GM18526 (cell line): Measurements from ENCODE around the gene NUP188.

Source experiments
- POLR2A ChIP-seq: IDR thresholded peaks from 3 replicates; pipeline ENCODE4 v1.6.1; 2011; ENCODE audit not compliant: insufficient read length; ENCODE audit errors: extremely low read depth

NUP188 gene

DNA sequence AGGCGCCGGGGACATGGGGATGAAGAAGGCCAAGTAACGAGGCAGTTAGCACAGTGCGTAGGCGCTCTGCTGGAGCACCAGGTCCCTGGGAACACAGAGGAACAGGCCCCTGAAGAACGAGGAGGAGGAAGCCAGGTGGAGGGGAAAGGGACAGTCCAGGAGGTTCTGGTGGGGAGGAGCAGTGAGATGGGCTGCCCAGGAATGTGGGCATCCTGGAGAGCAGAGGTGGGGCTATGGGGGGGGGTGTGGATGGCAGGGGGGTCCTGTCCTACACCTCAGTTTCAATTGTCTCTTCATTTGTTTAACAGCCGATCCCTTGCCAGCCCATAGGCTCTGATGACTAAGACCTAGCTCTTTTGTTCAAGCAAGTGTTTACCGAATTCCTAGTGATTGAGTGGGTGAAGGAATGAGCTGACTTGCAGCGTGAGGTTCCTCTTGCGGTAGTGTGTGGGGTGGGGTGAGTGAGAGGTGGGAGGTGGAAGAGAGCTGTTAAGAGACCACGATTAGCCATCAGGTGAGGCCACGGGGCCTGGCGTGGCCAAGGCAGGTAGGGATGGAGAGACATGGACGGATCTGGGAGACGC, 35.1 kb upstream of the NUP188 start:
- TF ChIP-seq POLR2A = no peak

DNA sequence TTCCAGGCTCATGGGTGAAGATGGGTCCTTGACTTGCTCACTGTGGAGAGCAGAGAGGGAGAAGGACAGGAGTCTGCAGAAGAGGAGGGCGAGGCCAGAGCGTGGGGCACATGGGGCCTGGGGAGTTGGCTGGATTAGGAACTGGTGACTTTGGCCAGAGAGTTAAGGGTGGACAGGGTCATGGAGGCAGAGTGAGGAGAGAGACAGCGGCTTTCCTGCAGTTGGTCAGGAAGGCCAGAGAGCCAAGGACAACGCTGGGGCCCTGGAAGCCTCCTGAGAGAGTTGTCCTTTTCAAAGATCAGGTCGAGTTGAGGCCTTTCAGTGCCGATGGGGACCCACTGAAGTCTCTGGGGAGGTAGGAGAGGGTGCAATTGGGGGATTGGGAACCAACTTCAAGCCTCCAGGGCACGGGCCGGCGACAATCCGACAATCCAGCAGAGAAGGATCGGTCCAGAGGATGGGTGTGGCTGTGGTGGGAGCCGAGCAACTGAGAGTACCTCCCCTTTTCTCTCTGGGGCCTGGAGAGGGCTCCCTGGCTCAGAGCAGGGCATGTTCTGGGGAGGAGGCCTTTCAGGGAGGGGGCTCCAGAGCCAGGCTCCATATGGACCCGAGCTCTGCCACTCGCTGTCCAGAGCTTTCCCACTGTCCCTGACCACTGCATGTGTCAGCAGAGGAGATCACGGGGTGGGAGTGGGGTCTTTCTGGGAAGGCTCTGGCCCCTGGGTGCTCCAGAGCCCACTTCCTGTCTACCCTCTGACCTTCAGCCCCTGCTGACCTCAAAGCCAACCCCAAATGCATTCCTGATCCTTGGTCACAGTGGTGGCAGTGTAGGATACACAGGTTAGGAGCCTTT, 34.2 kb upstream of the NUP188 start:
- TF ChIP-seq POLR2A = no peak

DNA sequence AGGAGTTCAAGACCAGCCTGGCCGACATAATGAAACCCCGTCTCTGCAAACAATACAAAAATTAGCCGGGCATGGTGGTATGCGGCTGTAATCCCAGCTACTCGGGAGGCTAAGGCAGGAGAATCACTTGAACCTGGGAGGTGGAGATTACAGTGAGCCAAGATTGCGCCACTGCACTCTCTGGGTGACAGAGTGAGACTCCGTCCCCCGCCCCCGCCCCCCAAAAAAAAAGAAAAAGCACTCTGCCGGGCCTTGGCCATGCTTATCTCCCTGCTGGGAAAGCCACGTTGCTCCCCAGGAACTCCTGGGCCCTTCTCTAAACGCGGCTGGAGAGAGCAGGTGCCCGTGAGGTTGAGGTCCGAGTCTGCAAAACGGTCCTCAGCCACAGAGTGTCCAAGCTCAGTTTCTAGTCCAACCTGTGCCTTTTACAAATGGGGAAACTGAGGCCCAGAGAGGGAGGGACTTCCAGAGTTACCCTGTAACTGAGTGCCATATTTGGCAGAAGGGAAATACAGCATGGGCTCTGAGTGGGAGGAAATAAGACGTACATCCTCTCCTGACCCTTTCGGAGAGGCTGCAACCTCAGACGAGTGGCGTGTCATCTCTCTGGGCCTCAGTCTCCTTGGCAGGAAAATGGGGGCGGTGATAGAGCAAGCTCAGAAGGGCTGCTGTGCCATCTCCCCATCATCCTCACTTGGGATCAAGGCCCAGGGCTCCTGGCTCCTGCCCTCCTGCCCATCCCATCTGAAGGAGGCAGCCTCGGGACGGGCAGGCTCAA, 33.3 kb upstream of the NUP188 start:
- TF ChIP-seq POLR2A = no peak

DNA sequence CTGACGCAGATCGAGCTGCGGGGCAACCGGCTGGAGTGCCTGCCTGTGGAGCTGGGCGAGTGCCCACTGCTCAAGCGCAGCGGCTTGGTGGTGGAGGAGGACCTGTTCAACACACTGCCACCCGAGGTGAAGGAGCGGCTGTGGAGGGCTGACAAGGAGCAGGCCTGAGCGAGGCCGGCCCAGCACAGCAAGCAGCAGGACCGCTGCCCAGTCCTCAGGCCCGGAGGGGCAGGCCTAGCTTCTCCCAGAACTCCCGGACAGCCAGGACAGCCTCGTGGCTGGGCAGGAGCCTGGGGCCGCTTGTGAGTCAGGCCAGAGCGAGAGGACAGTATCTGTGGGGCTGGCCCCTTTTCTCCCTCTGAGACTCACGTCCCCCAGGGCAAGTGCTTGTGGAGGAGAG, 31.3 kb upstream of the NUP188 start:
- TF ChIP-seq POLR2A = no peak

DNA sequence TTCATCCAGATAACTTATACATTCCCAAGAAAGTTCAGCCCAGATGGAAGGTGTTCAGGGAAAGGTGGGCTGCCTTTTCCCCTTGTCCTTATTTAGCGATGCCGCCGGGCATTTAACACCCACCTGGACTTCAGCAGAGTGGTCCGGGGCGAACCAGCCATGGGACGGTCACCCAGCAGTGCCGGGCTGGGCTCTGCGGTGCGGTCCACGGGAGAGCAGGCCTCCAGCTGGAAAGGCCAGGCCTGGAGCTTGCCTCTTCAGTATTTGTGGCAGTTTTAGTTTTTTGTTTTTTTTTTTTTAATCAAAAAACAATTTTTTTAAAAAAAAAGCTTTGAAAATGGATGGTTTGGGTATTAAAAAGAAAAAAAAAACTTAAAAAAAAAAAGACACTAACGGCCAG, 30.8 kb upstream of the NUP188 start:
- no peak for TF ChIP-seq POLR2A

DNA sequence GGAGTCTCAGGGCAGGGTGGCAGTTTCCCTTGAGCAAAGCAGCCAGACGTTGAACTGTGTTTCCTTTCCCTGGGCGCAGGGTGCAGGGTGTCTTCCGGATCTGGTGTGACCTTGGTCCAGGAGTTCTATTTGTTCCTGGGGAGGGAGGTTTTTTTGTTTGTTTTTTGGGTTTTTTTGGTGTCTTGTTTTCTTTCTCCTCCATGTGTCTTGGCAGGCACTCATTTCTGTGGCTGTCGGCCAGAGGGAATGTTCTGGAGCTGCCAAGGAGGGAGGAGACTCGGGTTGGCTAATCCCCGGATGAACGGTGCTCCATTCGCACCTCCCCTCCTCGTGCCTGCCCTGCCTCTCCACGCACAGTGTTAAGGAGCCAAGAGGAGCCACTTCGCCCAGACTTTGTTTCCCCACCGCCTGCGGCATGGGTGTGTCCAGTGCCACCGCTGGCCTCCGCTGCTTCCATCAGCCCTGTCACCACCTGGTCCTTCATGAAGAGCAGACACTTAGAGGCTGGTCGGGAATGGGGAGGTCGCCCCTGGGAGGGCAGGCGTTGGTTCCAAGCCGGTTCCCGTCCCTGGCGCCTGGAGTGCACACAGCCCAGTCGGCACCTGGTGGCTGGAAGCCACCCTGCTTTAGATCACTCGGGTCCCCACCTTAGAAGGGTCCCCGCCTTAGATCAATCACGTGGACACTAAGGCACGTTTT, 30.2 kb upstream of the NUP188 start:
- no peak for TF ChIP-seq POLR2A

DNA sequence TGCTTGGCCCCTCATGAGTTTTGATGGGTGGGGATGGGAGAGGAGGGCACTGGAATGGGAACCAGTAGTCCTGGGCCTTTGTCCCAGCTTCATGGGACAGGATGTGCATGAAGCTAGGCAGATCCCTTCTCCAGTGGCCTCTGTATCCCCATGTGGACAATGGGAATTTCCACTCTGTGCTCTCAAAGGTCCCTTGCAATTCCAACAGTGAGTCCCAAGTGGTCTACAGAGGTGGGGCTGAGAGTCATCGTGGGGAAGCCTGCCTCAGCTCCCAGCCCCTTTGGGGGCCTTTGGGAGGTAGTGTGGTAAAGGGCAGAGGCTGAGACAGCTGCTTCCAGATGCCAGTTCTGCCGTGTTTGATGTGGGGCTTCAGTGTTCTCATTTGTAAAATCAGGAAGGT, 28.6 kb upstream of the NUP188 start:
- TF ChIP-seq POLR2A = no peak

DNA sequence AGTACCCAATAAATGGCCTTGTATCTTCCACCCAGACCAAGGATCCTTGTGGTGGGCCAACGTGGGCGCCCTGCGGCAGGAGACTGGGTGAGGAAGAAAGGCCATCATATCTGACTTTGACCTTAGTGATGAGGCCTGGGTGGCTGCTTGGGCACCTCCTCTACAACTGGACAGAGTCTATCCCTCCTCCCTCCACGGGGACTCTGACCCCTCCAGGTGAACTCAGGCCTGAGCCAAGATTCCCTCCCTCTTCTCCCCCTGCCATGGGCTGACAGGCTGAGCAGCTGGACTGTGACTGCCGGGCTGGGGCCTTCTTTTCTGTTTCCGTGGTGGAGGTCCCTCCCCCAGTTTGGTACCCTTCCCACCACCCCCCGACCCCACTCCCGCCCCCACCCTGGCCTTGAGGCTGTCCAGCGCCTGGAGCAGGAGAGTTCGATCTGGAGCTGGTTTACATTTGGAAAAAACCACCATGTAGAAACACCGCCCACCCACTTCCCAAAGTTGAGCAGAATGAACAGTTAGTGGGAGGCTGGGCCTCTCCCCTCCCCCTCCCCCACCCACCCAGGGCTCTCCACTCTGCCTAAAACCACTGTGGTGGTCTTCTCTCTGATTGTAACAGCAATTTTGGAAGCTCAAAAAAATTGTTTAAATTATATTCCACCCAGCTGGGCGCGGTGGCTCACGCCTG, 28.0 kb upstream of the NUP188 start:
- no peak for TF ChIP-seq POLR2A

DNA sequence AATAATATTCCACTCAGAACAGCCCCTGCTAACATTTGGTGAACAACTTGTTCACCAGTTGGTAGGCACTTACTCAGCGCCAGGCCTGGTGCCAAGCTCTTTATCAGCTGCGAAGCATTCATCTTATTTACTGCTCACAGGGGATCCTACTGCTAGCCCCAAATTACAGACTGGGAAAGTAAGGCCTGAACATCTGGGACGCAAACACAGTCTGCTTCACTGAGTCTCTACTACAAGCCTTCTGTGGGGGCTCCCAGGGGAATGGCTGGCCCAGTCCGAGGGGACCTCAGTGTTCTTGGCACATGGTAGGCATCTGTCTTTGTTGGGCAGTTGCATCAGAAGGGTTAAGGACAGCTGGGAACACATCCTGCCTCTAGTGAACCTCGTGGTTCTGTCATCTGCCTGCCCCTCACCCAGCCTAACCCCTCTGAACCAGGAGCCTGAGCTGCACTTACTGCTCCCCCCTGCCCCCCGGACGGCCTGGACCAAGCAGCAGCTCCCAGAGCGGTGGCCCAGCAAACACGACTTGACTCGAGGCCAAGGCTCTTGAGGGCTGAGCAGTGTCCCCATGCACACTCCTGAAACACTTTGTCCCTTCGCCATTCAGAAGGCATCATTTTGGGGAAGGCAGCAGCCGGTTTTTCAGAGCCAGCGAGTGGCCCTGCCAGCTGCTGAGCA, 27.0 kb upstream of the NUP188 start, which contains the start of gene PHYHD1:
Gene PHYHD1, plus strand, starts transcription at position 602 of the 678 bp plus-strand sequence. CDS start 1,342 bp downstream, outside the sequence.
- no peak for TF ChIP-seq POLR2A

DNA sequence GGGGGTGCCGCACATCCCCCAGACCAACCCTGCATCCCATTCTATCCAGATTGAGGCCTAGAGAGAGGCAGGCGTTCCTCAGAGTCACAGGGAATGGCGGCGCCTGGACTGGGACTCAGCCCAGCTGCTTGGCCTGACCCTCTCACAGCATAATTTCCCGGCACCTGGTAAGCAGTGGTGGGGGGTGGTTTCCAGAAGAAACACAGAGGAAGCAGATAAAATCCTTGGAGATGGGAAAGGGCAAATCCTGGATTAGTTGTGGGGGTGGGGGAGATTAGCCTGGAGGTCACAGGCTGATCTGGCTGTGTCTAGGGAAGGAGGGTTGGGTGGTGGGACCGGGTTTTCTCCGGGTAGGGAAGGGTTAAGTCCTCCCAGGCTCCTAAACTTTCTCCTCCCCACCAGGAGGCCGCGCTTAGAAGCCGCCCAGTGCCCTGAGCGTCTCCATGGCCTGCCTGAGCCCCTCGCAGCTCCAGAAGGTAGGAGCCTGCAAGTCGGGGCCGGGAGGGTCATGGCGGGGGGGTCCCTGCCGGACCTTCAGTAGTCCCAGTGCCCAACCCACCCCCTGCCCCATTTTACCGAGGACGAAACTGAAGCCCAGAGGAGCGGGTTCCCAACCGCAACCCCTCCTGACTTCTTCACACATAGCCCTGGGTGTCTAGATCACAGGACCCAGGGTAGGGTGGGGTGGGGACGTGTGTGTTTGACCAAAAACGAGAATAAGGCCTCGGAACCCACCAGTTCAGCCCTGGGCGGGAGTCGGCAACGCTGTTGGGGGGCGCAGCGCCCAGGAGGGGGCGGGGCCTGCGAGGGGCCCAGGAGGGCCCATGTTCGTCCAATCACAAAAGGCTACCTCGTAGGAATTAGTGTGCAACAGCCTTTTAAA, 25.4 kb upstream of the NUP188 start:
- TF ChIP-seq POLR2A = no peak

DNA sequence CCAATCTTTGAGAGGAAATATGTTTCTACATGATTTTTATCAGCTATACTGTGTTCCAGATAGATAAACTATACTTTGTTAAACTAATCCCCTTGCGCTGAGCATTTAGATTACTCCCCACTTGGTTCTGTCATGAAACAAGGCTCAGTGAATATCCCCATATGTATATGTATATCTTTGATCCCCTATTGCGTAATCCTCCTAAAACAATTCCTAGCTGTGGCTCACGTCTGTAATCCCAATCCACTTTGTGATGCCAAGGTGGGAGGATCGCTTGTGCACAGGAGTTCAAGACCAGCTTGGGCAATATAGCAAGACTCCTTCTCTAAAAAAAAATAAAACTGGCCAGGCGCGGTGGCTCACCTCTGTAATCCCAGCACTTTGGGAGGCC, 24.0 kb upstream of the NUP188 start:
- no peak for TF ChIP-seq POLR2A

DNA sequence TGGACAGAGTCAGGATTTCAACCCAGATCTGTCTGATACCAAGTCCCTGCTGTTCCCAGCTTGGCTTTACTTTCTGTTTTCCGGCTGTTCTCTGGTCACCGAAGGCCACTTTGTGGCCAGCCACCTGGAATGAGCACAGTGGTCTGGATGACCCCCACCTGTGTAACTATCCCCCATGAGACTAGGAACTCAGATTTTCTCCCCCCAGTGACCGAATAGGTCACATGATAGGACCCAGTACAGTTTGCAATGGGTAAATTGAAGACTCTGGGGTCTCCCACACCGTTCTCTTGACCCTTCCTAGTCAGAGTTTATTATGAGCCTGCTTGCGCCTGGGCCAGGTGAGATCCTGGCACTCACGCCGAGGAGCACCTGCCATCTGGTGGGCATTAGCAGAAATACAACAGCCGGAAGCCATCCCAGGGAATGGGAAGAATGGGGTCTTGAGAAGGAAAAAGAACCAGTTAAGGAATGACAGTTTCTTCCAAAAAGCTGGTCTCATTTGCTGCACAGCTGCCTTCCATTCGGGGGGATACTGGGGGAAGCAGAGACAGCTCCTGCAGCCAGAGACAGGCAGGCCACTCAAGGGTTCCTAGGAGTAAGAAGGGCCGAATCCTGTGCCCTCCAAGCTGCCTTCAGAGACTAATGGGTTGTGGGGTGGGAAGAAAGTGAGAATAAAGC, 19.6 kb upstream of the NUP188 start:
- no peak for TF ChIP-seq POLR2A

DNA sequence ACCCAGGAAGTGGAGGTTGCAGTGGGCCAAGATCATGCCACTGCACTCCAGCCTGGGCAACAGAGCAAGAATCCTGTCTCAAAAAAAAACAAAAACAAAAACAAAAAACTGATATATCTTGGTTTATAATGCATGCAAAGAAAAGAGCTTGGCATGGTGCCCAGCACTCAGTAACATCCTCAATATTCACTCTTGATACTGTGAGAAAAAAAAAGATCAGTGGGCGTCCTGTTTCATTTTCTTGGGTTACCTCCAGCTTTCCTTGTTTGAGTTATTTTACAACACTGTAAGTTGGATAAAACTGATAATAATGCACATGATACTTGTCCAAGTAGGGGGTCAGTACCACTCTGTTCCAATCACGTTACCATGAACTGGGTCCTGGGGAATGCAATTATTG, 18.9 kb upstream of the NUP188 start:
- no peak for TF ChIP-seq POLR2A
